Progenitor cell of endocrine pancreas (in vitro differentiated cells): ENCODE data around the gene PRPF40B. TPM values are rescaled to one million over a fixed set of nuclear protein-coding genes. Genes with fewer than 3 reads are reported as not detected.
A peak's percentile ranks its signal among the peaks of the same experiment; 100 is the strongest.

Experiments used
- DNase-seq: peaks from one replicate; pipeline ENCODE4 v3.0.0; 2021; ENCODE audit warnings: low spot score; ENCODE audit not compliant: unreplicated experiment
- H3K27ac Mint-ChIP-seq: 2 replicates; pipeline ENCODE4 v1.8.0; 2021; ENCODE audit warnings: mild to moderate bottlenecking, moderate library complexity, mixed read lengths
- H3K27me3 Mint-ChIP-seq: 2 replicates; pipeline ENCODE4 v1.8.0; 2021; ENCODE audit warnings: mixed read lengths
- H3K36me3 Mint-ChIP-seq: 2 replicates; pipeline ENCODE4 v1.8.0; 2022; ENCODE audit warnings: mixed read lengths; ENCODE audit not compliant: insufficient read depth
- H3K4me1 Mint-ChIP-seq: 2 replicates; pipeline ENCODE4 v1.8.0; 2021; ENCODE audit warnings: low read depth, mixed read lengths
- H3K4me3 Mint-ChIP-seq: 2 replicates; pipeline ENCODE4 v1.8.0; 2021; ENCODE audit warnings: low read depth, mild to moderate bottlenecking, moderate library complexity, mixed read lengths
- H3K9me3 Mint-ChIP-seq: 2 replicates; pipeline ENCODE4 v1.8.0; 2021; ENCODE audit warnings: low read depth, mixed read lengths
- CTCF ChIP-seq: fragments of 200-600 bp; sonication (generic); IDR thresholded peaks from one replicate; pipeline ENCODE4 v1.5.0; 2021; ENCODE audit warnings: antibody characterized with exemption, mild to moderate bottlenecking; ENCODE audit not compliant: unreplicated experiment
- total RNA-seq: library from RNA; stranded (reverse); gene quantifications from 2 replicates; pipeline ENCODE4 v1.2.1, GENCODE V29; 2021

PRPF40B gene
- total RNA-seq, 1 donor from 2014 or later = 63.4 TPM

- Mint-ChIP-seq H3K27me3 (no peaks in the 10 kb centered on the region), H3K4me3 (no peak overlapping the region), H3K4me1 (no peaks in the 10 kb centered on the region), H3K36me3 (peaks cover 3% of the 10 kb centered on the region), H3K9me3 (no peaks in the 10 kb centered on the region), H3K27ac (no peak overlapping the region)
- DNase-seq = no peak
- TF ChIP-seq CTCF = no peak
These were observed 40.8 kb downstream of the PRPF40B start for GRCh38 chr12:49664167-49664566.

GRCh38 chr12:49664591-49665239 lies 41.4 kb downstream of the PRPF40B start:
- H3K4me3 Mint-ChIP-seq = no peak overlapping the region
- H3K36me3 Mint-ChIP-seq = peaks cover 3% of the 10 kb centered on the region
- H3K4me1 Mint-ChIP-seq = no peaks in the 10 kb centered on the region
- H3K27me3 Mint-ChIP-seq = no peaks in the 10 kb centered on the region
- H3K9me3 Mint-ChIP-seq = no peaks in the 10 kb centered on the region
- no peak for TF ChIP-seq CTCF
- H3K27ac Mint-ChIP-seq = peak overlapping the region; percentile 11
- DNase-seq = no peak

DNA sequence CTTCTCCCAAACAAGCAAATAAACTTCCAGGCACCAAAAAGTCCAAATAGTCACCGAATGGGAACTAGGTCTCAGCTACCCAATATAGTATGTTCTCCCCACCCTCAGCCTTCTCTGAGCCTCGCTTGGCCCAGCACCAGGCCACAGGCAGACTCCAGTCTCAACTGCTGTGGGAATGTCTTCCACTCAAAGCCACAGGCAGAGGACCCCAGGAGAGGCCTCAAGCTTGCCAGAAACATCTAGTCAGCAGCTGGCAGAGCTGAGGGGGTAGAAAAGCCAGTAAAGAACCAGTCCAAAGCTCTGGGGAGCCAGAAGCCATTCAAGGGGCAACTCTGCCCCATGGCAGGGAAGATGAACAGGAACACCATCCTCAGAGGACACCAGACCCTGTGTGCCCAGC lies 42.0 kb downstream of the PRPF40B start:
- no peaks in the 10 kb centered on the region for H3K4me1 Mint-ChIP-seq
- no peak overlapping the region for H3K27ac Mint-ChIP-seq
- no peaks in the 10 kb centered on the region for H3K27me3 Mint-ChIP-seq

DNA sequence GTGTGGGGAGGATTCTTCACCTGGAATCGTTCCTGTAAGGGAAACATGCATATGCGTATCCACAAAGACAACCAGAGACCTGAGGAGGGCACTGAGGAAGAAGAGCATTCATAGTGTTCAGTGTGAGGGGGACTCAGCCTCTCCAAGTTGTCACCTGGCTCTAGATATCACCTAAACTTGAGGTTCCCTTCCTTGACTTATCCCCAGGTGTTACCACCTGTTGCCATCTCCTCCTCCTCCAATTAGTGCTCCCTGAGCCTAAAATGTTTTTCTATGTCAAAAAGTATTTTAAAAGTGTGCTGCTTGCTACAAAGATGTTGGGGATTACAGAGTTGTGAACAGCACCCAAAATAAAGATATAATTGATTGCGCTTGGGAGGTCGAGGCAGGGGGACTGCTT lies 42.8 kb downstream of the PRPF40B start:
- no peaks in the 10 kb centered on the region for H3K4me1 Mint-ChIP-seq
- H3K4me3 Mint-ChIP-seq = no peak overlapping the region
- no peak for TF ChIP-seq CTCF
- no peaks in the 10 kb centered on the region for H3K27me3 Mint-ChIP-seq
- H3K9me3 Mint-ChIP-seq = no peaks in the 10 kb centered on the region
- H3K27ac Mint-ChIP-seq = no peak overlapping the region
- no peak for DNase-seq
- peaks cover 3% of the 10 kb centered on the region for H3K36me3 Mint-ChIP-seq

More for the DNA sequence above, 42.0 kb downstream of the PRPF40B start:
- Mint-ChIP-seq H3K4me3 (no peak overlapping the region), H3K36me3 (peaks cover 3% of the 10 kb centered on the region), H3K9me3 (no peaks in the 10 kb centered on the region)
- no peak for DNase-seq
- TF ChIP-seq CTCF = no peak

DNA sequence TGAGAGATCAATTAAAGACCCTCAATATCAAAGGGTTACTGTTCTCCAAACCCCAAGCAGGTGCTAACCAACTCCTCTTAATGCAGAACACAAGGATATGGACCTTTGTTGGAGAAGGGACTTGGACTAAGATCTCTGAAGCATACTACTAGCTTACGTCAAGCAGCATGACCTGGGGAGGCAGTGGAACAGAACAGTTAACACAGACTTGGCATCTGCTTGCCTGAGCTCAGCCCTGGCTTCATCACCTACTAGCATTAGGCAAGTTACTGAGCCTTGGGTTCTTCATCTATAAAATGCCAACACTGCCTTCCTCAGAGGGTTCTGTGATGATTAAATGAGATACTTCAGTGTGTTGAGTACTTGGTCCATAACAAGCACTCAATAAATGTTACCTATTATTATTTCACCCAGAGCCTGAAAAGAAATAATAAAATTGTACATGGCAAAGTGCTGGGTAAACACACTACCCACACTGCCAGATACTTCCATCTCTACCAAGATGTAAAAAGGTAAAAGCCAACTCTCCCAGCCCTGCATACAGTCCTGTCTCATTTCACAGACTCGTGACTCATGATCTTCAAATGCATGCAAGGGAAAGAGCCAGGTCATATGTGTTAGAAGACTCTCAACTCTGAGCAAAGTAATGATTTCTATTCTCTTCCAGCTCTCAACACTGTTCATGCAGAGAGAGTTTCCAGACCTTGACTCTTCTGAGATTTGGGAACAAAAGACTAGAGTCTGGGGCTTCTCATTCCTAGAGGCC lies 44.1 kb downstream of the PRPF40B start:
- no peak for TF ChIP-seq CTCF
- H3K36me3 Mint-ChIP-seq = no peaks in the 10 kb centered on the region
- peaks cover 3% of the 10 kb centered on the region for H3K4me1 Mint-ChIP-seq
- H3K9me3 Mint-ChIP-seq = no peaks in the 10 kb centered on the region
- H3K4me3 Mint-ChIP-seq = no peak overlapping the region
- H3K27me3 Mint-ChIP-seq = no peaks in the 10 kb centered on the region
- H3K27ac Mint-ChIP-seq = no peak overlapping the region
- no peak for DNase-seq
